Breast epithelium (tissue), 4 donors: ENCODE data around the gene CBFA2T3. TPM values are rescaled to one million over a fixed set of nuclear protein-coding genes. Genes with fewer than 3 reads are reported as not detected.

ENCODE experiments used
- DNase-seq, 2 donors: peaks; one replicate each; pipeline ENCODE4 v3.0.0-alpha.2; 2019; ENCODE audit warnings: low spot score in 2 of 2
- H3K27ac ChIP-seq, 2 donors: fragments of 200-600 bp; sonication (generic) in 1 of 2; one replicate each; pipeline ENCODE4 v1.5.1; 2016 to 2019; ENCODE audit warnings: mild to moderate bottlenecking in 1 of 2
- H3K27me3 ChIP-seq, 2 donors: fragments of 200-600 bp; sonication (generic) in 1 of 2; one replicate each; pipeline versions ENCODE4 v1.5.1 to v1.6.0; 2017 to 2019; ENCODE audit warnings: control low read depth in 1 of 2, mild to moderate bottlenecking in 1 of 2
- H3K36me3 ChIP-seq: fragments of 200-600 bp; one replicate; pipeline ENCODE4 v1.5.1; 2019
- H3K4me1 ChIP-seq, 2 donors: fragments of 200-600 bp; sonication (generic); one replicate each; pipeline ENCODE4 v1.5.1; 2016 to 2019; ENCODE audit warnings: control low read depth in 1 of 2
- H3K4me3 ChIP-seq, 3 donors: fragments of 200-600 bp; sonication (generic); 1 replicate in 2 of 3; 2 replicates in 1 of 3; pipeline ENCODE4 v1.5.1; 2016 to 2019; ENCODE audit warnings: mild to moderate bottlenecking in 3 of 3, moderate library complexity in 2 of 3
- H3K9me3 ChIP-seq, 2 donors: fragments of 200-600 bp; sonication (generic) in 1 of 2; one replicate each; pipeline ENCODE4 v1.5.1; 2016 to 2019; ENCODE audit warnings: control low read depth in 1 of 2
- CTCF ChIP-seq, 3 donors: fragments of 450-650 bp; IDR thresholded peaks; one replicate each; pipeline ENCODE4 v1.5.1; 2016 to 2017; ENCODE audit warnings: antibody characterized with exemption in 3 of 3, mild to moderate bottlenecking in 3 of 3, moderate library complexity in 3 of 3
- POLR2A ChIP-seq: fragments of 450-650 bp; IDR thresholded peaks from one replicate; pipeline ENCODE4 v1.6.1; 2016; ENCODE audit warnings: antibody characterized with exemption, mild to moderate bottlenecking, moderate library complexity
- POLR2AphosphoS5 ChIP-seq, 3 donors: sonication (generic); formaldehyde crosslinking; IDR thresholded peaks; one replicate each; pipeline ENCODE4 v1.6.1; 2017; ENCODE audit warnings: antibody characterized with exemption in 3 of 3
- intact Hi-C: fragments of 100-400 bp; cut with DNase I; formaldehyde crosslinking; loops from one replicate; pipeline ENCODE4 v1.15.1; 2023; ENCODE audit warnings: low total_unique reads
- total RNA-seq, 3 donors: library from RNA; depleted of rRNA; stranded (reverse); fragments of >200 nt; gene quantifications; one replicate each; pipeline ENCODE4 v1.1.0, GENCODE V29; 2016

CBFA2T3 gene
- total RNA-seq, 3 donors from 2014 or later = 0.64 to 2.3 (median 0.88) TPM

DNA sequence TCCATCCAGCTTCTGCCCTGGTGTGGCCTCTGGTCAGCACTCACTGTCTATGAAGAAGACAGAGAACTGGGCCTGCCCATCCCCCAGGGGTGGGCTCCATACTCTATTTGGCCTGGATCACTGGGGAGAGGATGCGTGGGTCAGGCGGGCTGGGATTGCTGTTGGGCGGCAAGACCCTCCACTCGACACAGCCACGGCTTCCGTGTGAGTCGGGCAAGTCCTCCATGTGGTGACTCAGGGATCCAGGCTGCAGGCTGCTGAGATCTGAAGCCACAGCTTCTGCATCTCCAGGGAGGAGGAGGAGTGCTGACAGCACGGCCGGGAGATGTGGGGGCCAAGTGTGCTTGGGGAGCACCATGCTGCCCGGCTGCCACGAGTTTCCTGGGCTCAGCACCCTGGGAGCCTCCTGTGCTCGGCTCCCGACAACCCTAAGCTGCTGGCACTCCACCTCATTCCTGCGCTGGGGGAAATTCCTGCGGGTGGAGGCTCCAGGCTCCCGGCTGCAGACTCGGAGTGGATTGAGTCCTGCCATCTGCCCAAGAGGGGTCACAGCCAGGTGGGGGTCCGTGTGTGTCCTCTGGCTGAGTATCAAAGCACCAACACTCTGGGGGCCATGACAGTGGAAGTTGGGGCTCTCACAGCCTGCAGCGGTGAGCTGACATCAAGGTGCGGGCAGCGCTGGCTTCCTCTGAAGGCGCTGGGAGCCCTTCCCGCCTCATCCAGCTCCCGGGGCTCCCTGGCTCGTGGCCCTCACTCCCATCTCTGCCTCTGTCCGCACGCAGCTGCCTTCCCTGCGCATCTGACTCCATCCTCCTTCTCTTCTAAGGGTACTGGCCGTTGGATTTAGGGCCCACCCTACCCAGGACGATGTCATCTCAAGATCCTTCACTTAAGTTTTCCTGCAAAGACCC, 24.4 kb upstream of the CBFA2T3 start:
- intact Hi-C loops = no loop called here
- TF ChIP-seq POLR2A = no peak
- no peak for TF ChIP-seq POLR2AphosphoS5 (IDR thresholded peaks at IDR 0.05)
- TF ChIP-seq CTCF (IDR thresholded peaks at IDR 0.05) = no peak

GRCh38 chr16:89000207-89000959, 23.4 kb upstream of the CBFA2T3 start:
- no peak for DNase-seq
- Histone ChIP-seq H3K27ac (no peak overlapping the region), H3K36me3 (no peaks in the 10 kb centered on the region), H3K27me3 (peaks cover 0 to 53% of the 10 kb centered on the region in 2 donors), H3K4me3 (no peak overlapping the region), H3K4me1 (no peaks in the 10 kb centered on the region), H3K9me3 (peaks cover 37 to 39% of the 10 kb centered on the region in 2 donors)
- TF ChIP-seq CTCF (IDR thresholded peaks at IDR 0.05) (no peak), POLR2AphosphoS5 (IDR thresholded peaks at IDR 0.05) (no peak), POLR2A (no peak)
- intact Hi-C loops = no loop called here

More for the DNA sequence above, 24.4 kb upstream of the CBFA2T3 start:
- Histone ChIP-seq H3K36me3 (no peaks in the 10 kb centered on the region), H3K4me3 (no peak overlapping the region), H3K9me3 (peaks cover 37 to 39% of the 10 kb centered on the region in 2 donors), H3K27ac (no peak overlapping the region), H3K27me3 (peaks cover 0 to 53% of the 10 kb centered on the region in 2 donors), H3K4me1 (no peaks in the 10 kb centered on the region)
- no peak for DNase-seq

- no peaks in the 10 kb centered on the region for H3K36me3 ChIP-seq
- peaks cover 0 to 53% of the 10 kb centered on the region in 2 donors for H3K27me3 ChIP-seq
- no peak overlapping the region for H3K27ac ChIP-seq
- no peak overlapping the region for H3K4me3 ChIP-seq
- intact Hi-C loops = no loop called here
- DNase-seq = no peak
- H3K4me1 ChIP-seq = no peaks in the 10 kb centered on the region
- TF ChIP-seq POLR2AphosphoS5 (IDR thresholded peaks at IDR 0.05) (no peak), POLR2A (no peak), CTCF (IDR thresholded peaks at IDR 0.05) (no peak)
- H3K9me3 ChIP-seq = peaks cover 37 to 39% of the 10 kb centered on the region in 2 donors
Measured at GRCh38 chr16:88999457-89000206, 22.6 kb upstream of the CBFA2T3 start.

- DNase-seq = no peak
- no peaks in the 10 kb centered on the region for H3K4me1 ChIP-seq
- no peaks in the 10 kb centered on the region for H3K36me3 ChIP-seq
- no peak overlapping the region for H3K27ac ChIP-seq
- peaks cover 31% of the 10 kb centered on the region in 2 donors for H3K9me3 ChIP-seq
- TF ChIP-seq POLR2AphosphoS5 (IDR thresholded peaks at IDR 0.05) = no peak
- TF ChIP-seq POLR2A = no peak
- TF ChIP-seq CTCF (IDR thresholded peaks at IDR 0.05) = no peak
- intact Hi-C loops = no loop called here
- H3K4me3 ChIP-seq = no peak overlapping the region
- H3K27me3 ChIP-seq = peaks cover 0 to 62% of the 10 kb centered on the region in 2 donors
Measured at GRCh38 chr16:88995746-88996535, 18.9 kb upstream of the CBFA2T3 start.
